ENCODE measurements around the gene FAM180A.

FAM180A gene

GRCh38 chr7:135726276-135726788, 22.3 kb downstream of the FAM180A start:
- DNase-seq (ENCODE audit: low read depth in 2 of 2), result no peak
- H3K4me3 ChIP-seq (replicated peaks in 1 of 2; ENCODE audit: low read depth in 2 of 2, low read length in 2 of 2), result no peak overlapping the region
- TF ChIP-seq CTCF (IDR thresholded peaks at IDR 0.05; ENCODE audit: low read depth, low read length), result no peak

- no peak for TF ChIP-seq CTCF (IDR thresholded peaks at IDR 0.05; ENCODE audit: low read depth, low read length)
- H3K4me3 ChIP-seq (replicated peaks in 1 of 2; ENCODE audit: low read depth in 2 of 2, low read length in 2 of 2), result no peak overlapping the region
- no peak for DNase-seq (ENCODE audit: low read depth in 2 of 2)
Measured at GRCh38 chr7:135723411-135723810, 25.2 kb downstream of the FAM180A start.

GRCh38 chr7:135721198-135721820, 27.3 kb downstream of the FAM180A start:
- no peak overlapping the region for H3K4me3 ChIP-seq (replicated peaks in 1 of 2; ENCODE audit: low read depth in 2 of 2, low read length in 2 of 2)
- no peak for DNase-seq (ENCODE audit: low read depth in 2 of 2)
- no peak for TF ChIP-seq CTCF (IDR thresholded peaks at IDR 0.05; ENCODE audit: low read depth, low read length)

GRCh38 chr7:135719688-135720087, 28.9 kb downstream of the FAM180A start:
- no peak overlapping the region for H3K4me3 ChIP-seq (replicated peaks in 1 of 2; ENCODE audit: low read depth in 2 of 2, low read length in 2 of 2)
- no peak for DNase-seq (ENCODE audit: low read depth in 2 of 2)
- TF ChIP-seq CTCF (IDR thresholded peaks at IDR 0.05; ENCODE audit: low read depth, low read length), result no peak

GRCh38 chr7:135718794-135719437, 29.7 kb downstream of the FAM180A start:
- H3K4me3 ChIP-seq (replicated peaks in 1 of 2; ENCODE audit: low read depth in 2 of 2, low read length in 2 of 2), result no peak overlapping the region
- peak in 1 of 2 donors; percentile 34 for DNase-seq (ENCODE audit: low read depth in 2 of 2)
- TF ChIP-seq CTCF (IDR thresholded peaks at IDR 0.05; ENCODE audit: low read depth, low read length), result no peak

GRCh38 chr7:135718219-135718618, 30.4 kb downstream of the FAM180A start:
- DNase-seq (ENCODE audit: low read depth in 2 of 2), result no peak
- no peak overlapping the region for H3K4me3 ChIP-seq (replicated peaks in 1 of 2; ENCODE audit: low read depth in 2 of 2, low read length in 2 of 2)
- no peak for TF ChIP-seq CTCF (IDR thresholded peaks at IDR 0.05; ENCODE audit: low read depth, low read length)

Measured in cardiac fibroblast (primary cell).